ENCODE measurements around the gene TMEM63A. TPM values are rescaled to one million over a fixed set of nuclear protein-coding genes. Genes with fewer than 3 reads are reported as not detected.
"Not testable (repeated sequence)": the region's sequence is repeated elsewhere in the genome, so short reads cannot be mapped to it uniquely, and the experiment has no call there.

TMEM63A gene
- polyA plus RNA-seq, 10 donors: 15.6 to 41.8 (median 22.4) TPM

GRCh38 chr1:225909477-225909876 is 27.3 kb upstream of the TMEM63A start:
- no peak for DNase-seq

GRCh38 chr1:225908773-225909172 is 26.6 kb upstream of the TMEM63A start:
- no peak for DNase-seq

GRCh38 chr1:225908013-225908640 is 25.9 kb upstream of the TMEM63A start:
- DNase-seq: no peak

DNA sequence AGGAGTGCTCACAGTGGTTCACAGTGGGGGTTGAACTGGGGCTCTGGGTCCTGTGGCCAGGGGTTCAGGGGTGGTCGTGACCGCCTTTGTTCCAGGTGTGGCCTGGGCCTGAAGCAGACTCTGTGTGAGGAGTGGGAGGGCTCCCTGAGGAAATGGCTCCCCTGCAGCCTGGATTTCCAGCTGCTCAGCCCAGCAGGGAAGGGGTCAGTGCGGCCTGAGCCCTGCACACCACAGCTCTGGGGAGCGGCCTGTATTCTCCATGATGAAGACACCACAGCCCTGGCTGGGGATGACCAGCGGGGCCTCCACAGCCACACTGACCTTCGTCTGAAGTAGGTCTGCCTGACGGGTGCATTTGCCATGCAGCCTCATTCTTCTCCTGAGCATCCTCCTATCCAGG is 25.2 kb upstream of the TMEM63A start:
- DNase-seq: no peak

DNA sequence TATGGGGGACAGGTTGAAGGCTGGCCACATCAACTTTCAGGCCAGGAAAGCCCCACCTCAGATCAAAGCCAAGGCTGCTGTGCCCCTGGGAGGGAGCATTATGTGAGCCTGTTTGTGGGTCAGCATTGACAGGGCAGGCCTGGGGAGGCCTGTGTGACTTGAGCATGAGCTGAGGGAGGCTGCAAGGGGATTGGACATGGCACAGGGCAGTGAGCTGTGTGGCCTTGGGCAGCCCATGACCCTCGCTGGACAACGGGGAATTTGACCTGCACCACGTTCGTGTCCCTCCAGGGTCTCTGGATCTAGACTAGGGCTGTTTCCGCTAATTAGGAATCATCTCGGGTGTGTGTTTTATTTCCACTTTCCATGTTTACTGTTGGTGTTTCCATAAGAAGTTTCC is 24.3 kb upstream of the TMEM63A start:
- no peak for DNase-seq

DNA sequence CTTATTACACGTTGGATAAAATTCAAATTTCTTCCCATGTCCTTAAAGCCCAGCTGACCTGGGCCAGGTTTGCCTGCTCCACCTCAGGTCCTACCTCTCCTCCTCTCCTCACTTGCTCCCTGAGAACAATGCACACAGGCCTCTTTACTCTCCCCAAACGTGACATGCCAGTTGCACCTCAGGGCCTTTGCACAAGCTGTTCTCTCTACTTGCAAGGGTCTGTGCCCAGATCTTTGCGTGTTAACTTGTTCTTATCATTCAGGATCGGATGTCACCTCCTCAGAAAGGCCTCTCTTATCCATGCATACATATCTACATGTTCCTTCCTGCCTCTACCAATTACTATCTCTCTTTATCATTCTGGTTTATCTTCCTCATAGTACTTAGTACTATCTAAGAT is 21.4 kb upstream of the TMEM63A start:
- no peak for DNase-seq

DNA sequence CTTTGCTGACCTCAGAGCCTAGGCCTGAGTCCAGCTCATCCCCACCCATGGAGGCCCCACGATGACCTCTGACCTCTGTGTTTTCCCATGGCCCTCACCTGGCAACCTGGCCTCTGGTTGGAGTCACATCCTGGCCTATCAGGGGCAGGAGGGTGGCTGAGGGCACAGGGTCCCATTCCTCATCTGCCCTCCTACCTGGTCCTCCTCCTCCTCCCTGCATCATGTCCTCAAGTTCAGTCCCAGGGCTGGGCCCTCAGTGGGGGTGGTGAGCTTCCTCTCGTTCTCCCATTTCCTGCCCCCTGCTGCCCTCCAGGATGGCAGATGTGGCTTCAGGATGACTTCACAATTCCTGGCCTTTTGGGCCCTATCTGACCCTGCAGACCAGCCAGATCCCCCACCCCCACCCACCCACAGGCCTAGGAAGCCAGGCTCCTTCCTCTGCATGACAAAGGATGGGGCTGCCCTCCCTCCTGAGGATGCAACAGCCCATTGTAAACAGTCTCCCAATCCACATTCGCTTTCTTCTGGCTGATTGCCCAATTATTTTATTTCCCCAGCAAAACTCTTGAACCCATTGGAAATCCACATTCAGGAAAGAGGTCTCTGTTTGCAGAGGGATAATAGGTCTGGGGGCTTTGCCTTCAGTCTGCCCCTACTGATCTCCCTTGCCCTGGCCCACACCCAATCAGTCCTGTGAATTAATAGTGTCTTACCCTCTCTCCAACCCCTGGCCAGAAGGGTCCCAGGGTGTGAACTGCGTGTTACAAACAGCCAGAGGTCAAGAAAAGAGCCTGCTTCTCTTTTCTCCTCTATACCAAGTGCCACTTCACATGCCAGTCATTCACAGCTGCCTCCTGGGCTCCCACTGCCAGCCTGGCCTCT is 17.1 kb upstream of the TMEM63A start:
- no peak for DNase-seq

DNA sequence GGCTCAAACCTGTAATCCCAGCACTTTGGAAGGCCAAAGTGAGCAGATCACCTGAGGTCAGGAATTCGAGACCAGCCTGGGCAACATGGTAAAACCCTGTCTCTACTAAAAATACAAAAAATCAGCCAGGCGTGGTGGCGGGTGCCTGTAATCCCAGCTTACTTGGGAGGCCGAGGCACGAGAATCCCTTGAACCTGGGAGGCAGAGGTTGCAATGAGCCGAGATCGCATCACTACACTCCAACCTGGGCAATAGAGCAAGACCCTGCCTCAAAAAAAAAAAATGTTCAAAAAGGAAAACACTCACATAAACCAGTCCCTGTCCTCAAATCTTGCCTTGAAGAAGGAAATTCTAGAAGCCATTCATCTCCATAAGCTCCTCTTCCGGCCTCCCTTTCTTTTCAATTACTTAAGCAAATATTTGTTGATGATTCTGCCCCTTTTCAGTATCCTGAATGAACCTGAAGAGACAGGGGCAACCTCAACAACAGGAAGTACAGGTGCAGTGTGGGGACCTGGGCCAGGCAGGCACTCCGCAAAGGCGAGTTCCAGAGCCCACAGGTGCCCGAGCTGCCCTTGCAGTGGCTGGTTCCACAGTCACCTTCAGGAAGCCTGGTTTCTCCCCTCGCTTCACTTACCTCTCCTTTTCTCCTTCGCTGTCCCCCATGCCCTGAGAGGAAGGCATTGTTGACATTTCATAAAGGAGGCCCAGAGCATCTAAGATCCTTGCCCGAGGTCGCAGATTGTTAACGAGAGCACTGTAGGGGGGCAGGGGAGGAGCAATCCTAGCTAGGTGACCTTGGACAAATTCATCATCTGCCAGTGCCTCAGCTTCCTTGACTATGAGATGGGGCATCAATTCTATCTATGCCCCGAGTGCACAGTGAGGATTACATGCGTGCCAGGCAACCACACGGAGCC is 15.7 kb upstream of the TMEM63A start:
- DNase-seq: no peak

DNA sequence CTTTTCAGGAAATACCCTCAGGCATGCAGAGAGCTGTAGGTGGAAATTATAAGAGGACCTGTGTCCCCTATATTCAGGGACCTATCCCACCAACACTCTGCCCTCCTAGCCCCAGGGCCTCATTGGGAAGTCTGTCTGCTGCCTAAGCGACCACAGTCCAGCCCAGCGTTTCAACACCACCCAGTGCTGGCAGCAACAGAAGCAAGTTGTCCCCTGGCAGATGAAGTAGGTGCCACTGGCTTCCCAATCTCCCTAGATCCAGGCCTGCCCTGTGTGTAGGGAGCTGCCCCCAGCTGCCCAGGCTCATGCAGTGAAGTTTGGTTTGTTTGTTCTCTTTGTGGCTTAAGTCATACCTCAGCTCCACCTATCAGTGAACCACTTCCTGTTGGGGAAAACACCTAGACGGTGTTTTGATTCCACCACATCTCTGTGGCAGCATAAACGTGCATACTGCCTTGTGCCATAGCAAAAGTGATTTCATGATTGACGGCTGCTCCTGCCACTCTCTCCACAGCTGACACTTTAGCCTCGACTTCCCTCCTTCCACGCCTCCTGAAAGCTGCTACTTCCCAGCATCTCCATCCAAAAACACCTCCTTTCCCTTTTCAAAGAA is 14.9 kb upstream of the TMEM63A start:
- DNase-seq: no peak

- DNase-seq: no peak
These were observed 14.3 kb upstream of the TMEM63A start for GRCh38 chr1:225896494-225896893.

- DNase-seq: no peak
These were observed 10.1 kb upstream of the TMEM63A start for GRCh38 chr1:225892307-225892706.

GRCh38 chr1:225891229-225891972 is 9.2 kb upstream of the TMEM63A start:
- DNase-seq: no peak

GRCh38 chr1:225890346-225891228 is 8.4 kb upstream of the TMEM63A start:
- DNase-seq: no peak

DNA sequence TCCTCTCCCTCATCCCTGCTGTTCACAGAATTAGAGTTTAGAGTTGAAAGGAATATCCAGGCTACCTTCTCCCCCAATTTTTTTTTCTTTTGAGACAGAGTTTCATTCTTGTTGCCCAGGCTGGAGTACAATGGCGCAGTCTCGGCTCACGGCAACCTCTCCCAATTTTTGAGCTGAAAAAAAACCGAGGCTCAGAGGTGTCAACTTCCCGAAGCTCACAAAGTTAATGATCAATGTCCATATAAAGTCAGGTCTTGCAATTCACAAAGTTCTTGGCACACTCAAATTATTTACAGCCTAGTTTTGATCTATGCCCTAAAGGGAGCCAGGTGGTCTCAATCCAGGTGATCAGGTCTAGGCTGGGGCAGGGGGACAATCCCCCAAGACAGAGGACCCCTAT is 7.6 kb upstream of the TMEM63A start:
- DNase-seq: no peak

- peak in 1 of 3 donors; percentile 51 for DNase-seq
These were observed 6.9 kb upstream of the TMEM63A start, which contains the start of gene LEFTY1 for GRCh38 chr1:225888898-225889601. LEFTY1 (minus strand) TSS chr1:225889146; CDS start chr1:225889066, 80 bp downstream.

- DNase-seq: no peak
These were observed 6.2 kb upstream of the TMEM63A start for GRCh38 chr1:225888289-225888897.

- not testable (repeated sequence) for DNase-seq
These were observed 5.5 kb upstream of the TMEM63A start for GRCh38 chr1:225887554-225888288.

DNA sequence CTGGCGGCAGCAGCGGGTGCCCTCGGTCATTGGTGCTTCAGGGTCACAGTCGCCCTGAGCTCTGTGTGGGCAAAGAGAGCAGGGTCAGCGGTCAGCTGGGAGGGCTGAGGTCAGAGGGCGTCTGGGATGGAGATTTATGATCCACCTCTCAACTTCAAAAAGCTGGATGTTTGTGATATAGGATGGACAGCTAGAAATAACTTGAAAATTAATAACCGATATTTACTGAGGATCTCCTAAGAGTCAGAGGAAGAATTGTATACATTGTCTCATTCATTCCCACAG is 4.8 kb upstream of the TMEM63A start:
- no peak for DNase-seq
